K562 (cell line): ENCODE measurements around the gene TACR1. TPM values are rescaled to one million over a fixed set of nuclear protein-coding genes. Genes with fewer than 3 reads are reported as not detected.

ENCODE experiments used
- ATAC-seq: fragments of 200-7000 bp; cut with Tn5 transposase; 3 replicates; pipeline ENCODE4 v1.9.1; 2020; ENCODE audit warnings: moderate library complexity
- BruUV-seq: library from RNA; stranded (reverse); fragments of 400-500 nt; replicated peaks from 2 replicates; lab custom pipeline; 2021; lab: Mats Ljungman, UMichigan
- CTCF ChIA-PET: fragments of 300-600 bp; formaldehyde crosslinking; extraction: SDS; loops from one replicate; lab custom pipeline; 2021; ENCODE audit warnings: low intra/inter-chr PET ratio; lab: Yijun Ruan, JAX
- POLR2A ChIA-PET: fragments of 300-600, 350-650 bp; sonication (Branson Sonifier 250); formaldehyde crosslinking; extraction: SDS; loops from one replicate; lab custom pipeline; 2021; ENCODE audit warnings: antibody characterized with exemption, inconsistent platforms; lab: Yijun Ruan, JAX
- DNase-seq, 4 experiments: peaks; one replicate each; pipeline versions ENCODE4 v3.0.0 to v3.0.0-alpha.2; 2011 to 2018; ENCODE audit warnings: low spot score in 3 of 4, mixed read lengths in 3 of 4; ENCODE audit errors: extremely low read depth in 1 of 4
- FAIRE-seq: peaks from 2 replicates; lab custom pipeline; 2011; peaks lifted over from hg19 to GRCh38; lab: Jason Lieb, UNC
- H2AFZ ChIP-seq: 2 replicates; pipeline ENCODE4 v1.6.0; 2011; ENCODE audit warnings: low read depth, low read length, control low read depth, inconsistent platforms
- H3K27ac ChIP-seq: fragments of 200-600 bp; 3 replicates; pipeline ENCODE4 v1.8.0; 2011; ENCODE audit warnings: low read depth, mild to moderate bottlenecking, control low read depth, inconsistent platforms, low read length, moderate library complexity, mixed read lengths; ENCODE audit errors: extremely low read depth
- H3K27me3 ChIP-seq, 2 experiments: fragments of 300-600 bp in 1 of 2; 2 replicates in 1 of 2; 3 replicates in 1 of 2; pipeline versions ENCODE4 v1.6.0 to v1.8.0; 2011; ENCODE audit warnings: inconsistent platforms in 2 of 2, low read length in 2 of 2, mild to moderate bottlenecking in 1 of 2, mixed read lengths in 1 of 2, moderate library complexity in 1 of 2; ENCODE audit not compliant: control insufficient read depth in 2 of 2, insufficient read depth in 2 of 2
- H3K36me3 ChIP-seq: fragments of 300-600 bp; 3 replicates; pipeline ENCODE4 v1.8.0; 2011; ENCODE audit warnings: mild to moderate bottlenecking, low read length, inconsistent platforms; ENCODE audit not compliant: control insufficient read depth, insufficient read depth
- H3K4me1 ChIP-seq, 2 experiments: fragments of 200-600 bp in 1 of 2; replicated peaks in 1 of 2; 2 replicates in 1 of 2; 3 replicates in 1 of 2; pipeline versions ENCODE4 v1.5.1 to v1.8.0; 2011; ENCODE audit warnings: inconsistent platforms in 2 of 2, low read length in 2 of 2, mild to moderate bottlenecking in 1 of 2, mixed read lengths in 1 of 2, moderate library complexity in 1 of 2; ENCODE audit not compliant: control insufficient read depth in 2 of 2, insufficient read depth in 2 of 2
- H3K4me2 ChIP-seq: 2 replicates; pipeline ENCODE4 v1.6.1; 2011; ENCODE audit warnings: low read length, control low read depth, inconsistent platforms, mixed read lengths; ENCODE audit not compliant: insufficient read depth
- H3K4me3 ChIP-seq: fragments of 200-600 bp; sonication (generic), shearing (Covaris generic); 2 replicates; pipeline ENCODE4 v1.5.1; 2016; ENCODE audit warnings: control low read depth, inconsistent platforms
- H3K79me2 ChIP-seq: fragments of 200-600 bp; 3 replicates; pipeline ENCODE4 v1.8.0; 2011; ENCODE audit warnings: low read length, inconsistent platforms; ENCODE audit not compliant: control insufficient read depth, insufficient read depth
- H3K9ac ChIP-seq, 2 experiments: 2 replicates each; pipeline versions ENCODE4 v1.6.0 to v1.6.1; 2011; ENCODE audit warnings: low read depth in 2 of 2, low read length in 2 of 2, control low read depth in 1 of 2, inconsistent platforms in 1 of 2, mild to moderate bottlenecking in 1 of 2, mixed read lengths in 1 of 2; ENCODE audit not compliant: insufficient read depth in 1 of 2
- H3K9me1 ChIP-seq: one replicate; pipeline ENCODE4 v1.6.0; 2011; ENCODE audit warnings: inconsistent platforms, mild to moderate bottlenecking, low read length, moderate library complexity; ENCODE audit not compliant: control insufficient read depth, insufficient read depth
- H3K9me3 ChIP-seq: replicated peaks from 2 replicates; pipeline ENCODE4 v1.5.1; 2011; ENCODE audit warnings: low read depth, low read length, inconsistent platforms; ENCODE audit not compliant: control insufficient read depth, insufficient read depth
- H4K20me1 ChIP-seq: replicated peaks from 2 replicates; pipeline ENCODE4 v1.6.1; 2011; ENCODE audit warnings: low read length, inconsistent platforms, mixed read lengths; ENCODE audit not compliant: control insufficient read depth, insufficient read depth
- E2F6 ChIP-seq, 2 experiments: IDR thresholded peaks; 2 replicates each; pipeline ENCODE4 v1.6.1; 2011; ENCODE audit warnings: borderline replicate concordance in 1 of 2, control low read depth in 1 of 2, low read depth in 1 of 2, low read length in 1 of 2, mild to moderate bottlenecking in 1 of 2, mixed read lengths in 1 of 2, moderate library complexity in 1 of 2; ENCODE audit not compliant: insufficient read depth in 1 of 2, insufficient read length in 1 of 2, poor library complexity in 1 of 2, severe bottlenecking in 1 of 2; ENCODE audit errors: extremely low read depth in 1 of 2
- GMEB1 ChIP-seq: fragments of 250-450 bp; sonication (Bioruptor Pico); IDR thresholded peaks from 2 replicates; pipeline ENCODE4 v1.4.0; 2020; ENCODE audit warnings: mild to moderate bottlenecking
- ILK ChIP-seq: fragments of 450-650 bp; IDR thresholded peaks from 2 replicates; pipeline ENCODE4 v1.6.1; 2016; ENCODE audit warnings: missing genetic modification characterization, low read depth, mild to moderate bottlenecking, missing compliant biosample characterization, moderate library complexity, borderline replicate concordance
- IRF2 ChIP-seq: sonication (generic); formaldehyde crosslinking; IDR thresholded peaks from 2 replicates; pipeline ENCODE4 v1.8.1; 2022; ENCODE audit warnings: mild to moderate bottlenecking, missing genetic modification reagents
- L3MBTL2 ChIP-seq: fragments of 450-650 bp; IDR thresholded peaks from 2 replicates; pipeline ENCODE4 v1.6.1; 2016; ENCODE audit warnings: mild to moderate bottlenecking, moderate library complexity
- RB1 ChIP-seq: fragments of 450-650 bp; IDR thresholded peaks from 2 replicates; pipeline ENCODE4 v1.6.1; 2017; ENCODE audit warnings: low read depth, mild to moderate bottlenecking
- ZNF444 ChIP-seq: fragments of 250-450 bp; sonication (Bioruptor Pico); IDR thresholded peaks from 2 replicates; pipeline ENCODE4 v1.4.0; 2020; ENCODE audit warnings: mild to moderate bottlenecking, moderate library complexity
- ZNF696 ChIP-seq: fragments of 250-450 bp; sonication (Bioruptor Pico); conservative IDR thresholded peaks from 2 replicates; pipeline ENCODE4 v1.4.0; 2020; ENCODE audit warnings: mild to moderate bottlenecking, moderate library complexity
- WGBS: fragments of 100-300 bp; shearing (Covaris generic); methylation state at CpG from one replicate; pipeline ENCODE4 v1.1.6; 2016; ENCODE audit warnings: low coverage, mixed read lengths; ENCODE audit not compliant: insufficient coverage; ENCODE audit errors: missing lambda C conversion rate; 5-methylcytosine and 5-hydroxymethylcytosine counted together
- in situ Hi-C: fragments of 300-500 bp; cut with MboI; formaldehyde crosslinking; loops from 4 replicates; pipeline ENCODE4 v1.15.0; 2018; ENCODE audit warnings: inconsistent platforms, mixed read lengths
- intact Hi-C: fragments of 100-400 bp; cut with micrococcal nuclease; formaldehyde crosslinking; loops from 2 replicates; pipeline ENCODE4 v1.14.2; 2022
- polyA plus RNA-seq, 8 experiments: library from polyadenylated mRNA; depleted of rRNA in 4 of 8; stranded (reverse) in 5 of 8; unstranded in 3 of 8; fragments of >200 nt; fragmentation: Nextera tagmentation in 2 of 8; fragmentation: Illumina TruSeq in 1 of 8; extraction: Ambion mirVana in 2 of 8; extraction: Trizol in 1 of 8; gene quantifications; 2 replicates each; pipeline versions ENCODE4 v1.2.1 to v1.2.3, GENCODE V29; 2011 to 2014; ENCODE audit warnings: inconsistent platforms in 1 of 8, missing spikeins in 1 of 8
- total RNA-seq, 7 experiments: library from RNA; depleted of rRNA in 6 of 7; stranded (reverse); fragments of >200 nt in 6 of 7; fragmentation: Illumina TruSeq in 2 of 7; extraction: Trizol in 2 of 7; gene quantifications; 2 replicates each; pipeline versions ENCODE4 v1.2.1 to v1.2.3, GENCODE V29; 2011 to 2021; ENCODE audit warnings: low replicate concordance in 1 of 7

TACR1 gene
- total and polyA plus RNA-seq, 9 of the 15 experiments (the other 6 are each of a cell fraction or from before 2014, with no cell fraction given) = not detected

- in situ Hi-C loops (loop anchor here (25.0 kb wide), 1 partner anchor 545 kb away; no protein-coding TSS in a partner anchor), intact Hi-C loops (loop anchor here (5.0 kb wide), 1 partner anchor 400 kb away; no protein-coding TSS in a partner anchor)
- Histone ChIP-seq H3K27ac (no peak overlapping the region), H3K9me3 (no peaks in the 10 kb centered on the region), H3K79me2 (no peaks in the 10 kb centered on the region), H3K9me1 (no peaks in the 10 kb centered on the region), H3K4me1 (no peaks in the 10 kb centered on the region), H3K36me3 (no peaks in the 10 kb centered on the region), H3K4me3 (no peak overlapping the region), H2AFZ (no peak overlapping the region), H3K4me2 (no peak overlapping the region), H4K20me1 (no peaks in the 10 kb centered on the region), H3K27me3 (no peaks in the 10 kb centered on the region), H3K9ac (no peak overlapping the region)
- DNase-seq (no peak), ATAC-seq (no peak), FAIRE-seq (no peak)
- CTCF ChIA-PET = no interaction called here
- POLR2A ChIA-PET = no interaction called here
- no peak for TF ChIP-seq ILK (tag)
- WGBS = 0% methylated on average over 2 of the region's 2 CpGs
- no TSS peak for BruUV-seq
Measured at GRCh38 chr2:75067506-75067905, 131.8 kb downstream of the TACR1 start.

- no peak overlapping the region for H2AFZ ChIP-seq
- no peaks in the 10 kb centered on the region for H4K20me1 ChIP-seq
- in situ Hi-C loops (loop anchor here (25.0 kb wide), 1 partner anchor 546 kb away; no protein-coding TSS in a partner anchor), intact Hi-C loops (loop anchor here (5.0 kb wide), 1 partner anchor 401 kb away; no protein-coding TSS in a partner anchor)
- no peaks in the 10 kb centered on the region for H3K4me1 ChIP-seq
- no peak overlapping the region for H3K9ac ChIP-seq
- BruUV-seq = no TSS peak
- FAIRE-seq (no peak), DNase-seq (no peak), ATAC-seq (no peak)
- CTCF ChIA-PET = no interaction called here
- no peaks in the 10 kb centered on the region for H3K9me1 ChIP-seq
- no peaks in the 10 kb centered on the region for H3K36me3 ChIP-seq
- H3K9me3 ChIP-seq = no peaks in the 10 kb centered on the region
- 3% methylated on average over 6 of the region's 6 CpGs for WGBS
- POLR2A ChIA-PET = interaction anchor here (0.6 to 1.2 kb wide), 2 partner anchors 12 to 533 kb away, joined by 3 to 4 read pairs; no protein-coding TSS in a partner anchor
- peaks cover 0 to 5% of the 10 kb centered on the region in 2 experiments; a peak in 2 of 5 replicates for H3K27me3 ChIP-seq
- no peak overlapping the region for H3K4me2 ChIP-seq
- no peak overlapping the region for H3K27ac ChIP-seq
- TF ChIP-seq RB1 (no peak), IRF2 (no peak), L3MBTL2 (no peak), ZNF696 (no peak), ZNF444 (CRISPR knock-in tag) (no peak), GMEB1 (CRISPR knock-in tag) (no peak), E2F6 (IDR thresholded peaks at IDR 0.05; ENCODE audit: borderline replicate concordance in 1 of 2, extremely low read depth in 1 of 2, insufficient read depth in 1 of 2, insufficient read length in 1 of 2, low read depth in 1 of 2, low read length in 1 of 2, poor library complexity in 1 of 2, severe bottlenecking in 1 of 2) (no peak)
- H3K79me2 ChIP-seq = no peaks in the 10 kb centered on the region
- no peak overlapping the region for H3K4me3 ChIP-seq
Measured at GRCh38 chr2:75066121-75066902, 133.0 kb downstream of the TACR1 start.
